Vagina (tissue), 2 donors: Measurements from ENCODE around the gene CCNE1. TPM values are rescaled to one million over a fixed set of nuclear protein-coding genes. Genes with fewer than 3 reads are reported as not detected.

Experiments
- DNase-seq, 2 donors: peaks; one replicate each; pipeline ENCODE4 v3.0.0-alpha.2; 2017; ENCODE audit errors: extremely low spot score in 2 of 2
- H3K27ac ChIP-seq: fragments of 200-600 bp; sonication (generic); one replicate; pipeline ENCODE4 v1.5.1; 2019
- H3K27me3 ChIP-seq: fragments of 200-600 bp; sonication (generic); one replicate; pipeline ENCODE4 v1.5.1; 2019
- H3K36me3 ChIP-seq, 2 donors: fragments of 200-600 bp; sonication (generic); one replicate each; pipeline ENCODE4 v1.5.1; 2017 to 2019
- H3K4me1 ChIP-seq: fragments of 200-600 bp; sonication (generic); one replicate; pipeline ENCODE4 v1.5.1; 2019
- H3K4me3 ChIP-seq, 2 donors: fragments of 200-600 bp; sonication (generic); 1 replicate in 1 of 2; 2 replicates in 1 of 2; pipeline ENCODE4 v1.5.1; 2016 to 2019
- H3K9me3 ChIP-seq: fragments of 200-600 bp; sonication (generic); one replicate; pipeline ENCODE4 v1.5.1; 2019
- POLR2A ChIP-seq, 2 donors: fragments of 450-650 bp; IDR thresholded peaks; one replicate each; pipeline ENCODE4 v1.6.1; 2017; ENCODE audit warnings: antibody characterized with exemption in 2 of 2, mild to moderate bottlenecking in 2 of 2, moderate library complexity in 2 of 2
- POLR2AphosphoS5 ChIP-seq, 2 donors: sonication (generic); formaldehyde crosslinking; IDR thresholded peaks; one replicate each; pipeline ENCODE4 v1.9.0; 2017; ENCODE audit warnings: antibody characterized with exemption in 2 of 2, mild to moderate bottlenecking in 2 of 2, low read depth in 1 of 2; ENCODE audit not compliant: insufficient read depth in 1 of 2
- intact Hi-C: fragments of 100-400 bp; cut with DNase I; formaldehyde crosslinking; loops from one replicate; pipeline ENCODE4 v1.15.1; 2023
- total RNA-seq: library from RNA; depleted of rRNA; stranded (reverse); fragments of >200 nt; gene quantifications from one replicate; pipeline ENCODE4 v1.2.3, GENCODE V29; 2016
- TF ChIP-seq, protein P1 (sequence below), 3 experiments: fragments of 450-650 bp in 2 of 3; fragments of 200-600 bp in 1 of 3; sonication (generic) in 1 of 3; IDR thresholded peaks; one replicate each; pipeline ENCODE4 v1.5.1; 2017 to 2019; ENCODE audit warnings: antibody characterized with exemption in 3 of 3, mild to moderate bottlenecking in 2 of 3, moderate library complexity in 2 of 3

Gene CCNE1
- total RNA-seq, 1 donor from 2014 or later = 3.2 TPM

DNA sequence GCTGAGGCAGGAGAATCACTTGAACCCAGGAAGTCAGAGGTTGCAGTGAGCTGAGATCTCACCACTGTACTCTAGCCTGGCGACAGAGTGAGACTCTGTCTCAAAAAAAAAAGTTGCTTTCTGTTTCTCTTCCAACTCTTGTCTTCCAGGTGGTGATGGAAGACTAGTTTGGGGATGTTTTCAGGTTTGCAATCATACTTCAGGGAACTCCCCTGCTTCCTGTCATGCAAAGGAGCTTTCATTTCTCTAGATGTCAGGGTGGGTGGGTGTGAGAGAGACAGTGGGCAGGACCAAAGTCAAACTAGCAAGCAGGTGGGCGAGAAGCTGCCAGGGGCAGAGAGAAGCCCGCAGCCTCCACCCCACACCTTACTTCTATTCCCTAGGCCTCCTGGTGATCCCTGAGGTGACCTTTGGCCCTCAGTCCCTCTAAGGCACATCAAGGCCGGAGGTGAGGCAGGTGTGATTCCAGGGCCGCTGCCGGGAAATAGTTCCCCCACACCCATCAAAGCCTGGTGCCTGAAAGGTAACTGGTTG lies 25.7 kb downstream of the CCNE1 start:
- Histone ChIP-seq H3K4me3 (no peak overlapping the region), H3K27ac (no peak overlapping the region), H3K4me1 (no peaks in the 10 kb centered on the region), H3K36me3 (no peaks in the 10 kb centered on the region), H3K27me3 (no peaks in the 10 kb centered on the region), H3K9me3 (no peaks in the 10 kb centered on the region)
- no peak for TF ChIP-seq POLR2AphosphoS5 (IDR thresholded peaks at IDR 0.05; ENCODE audit: insufficient read depth in 1 of 2, low read depth in 1 of 2)
- TF ChIP-seq, protein P1, sequence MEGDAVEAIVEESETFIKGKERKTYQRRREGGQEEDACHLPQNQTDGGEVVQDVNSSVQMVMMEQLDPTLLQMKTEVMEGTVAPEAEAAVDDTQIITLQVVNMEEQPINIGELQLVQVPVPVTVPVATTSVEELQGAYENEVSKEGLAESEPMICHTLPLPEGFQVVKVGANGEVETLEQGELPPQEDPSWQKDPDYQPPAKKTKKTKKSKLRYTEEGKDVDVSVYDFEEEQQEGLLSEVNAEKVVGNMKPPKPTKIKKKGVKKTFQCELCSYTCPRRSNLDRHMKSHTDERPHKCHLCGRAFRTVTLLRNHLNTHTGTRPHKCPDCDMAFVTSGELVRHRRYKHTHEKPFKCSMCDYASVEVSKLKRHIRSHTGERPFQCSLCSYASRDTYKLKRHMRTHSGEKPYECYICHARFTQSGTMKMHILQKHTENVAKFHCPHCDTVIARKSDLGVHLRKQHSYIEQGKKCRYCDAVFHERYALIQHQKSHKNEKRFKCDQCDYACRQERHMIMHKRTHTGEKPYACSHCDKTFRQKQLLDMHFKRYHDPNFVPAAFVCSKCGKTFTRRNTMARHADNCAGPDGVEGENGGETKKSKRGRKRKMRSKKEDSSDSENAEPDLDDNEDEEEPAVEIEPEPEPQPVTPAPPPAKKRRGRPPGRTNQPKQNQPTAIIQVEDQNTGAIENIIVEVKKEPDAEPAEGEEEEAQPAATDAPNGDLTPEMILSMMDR (IDR thresholded peaks at IDR 0.05) = no peak
- TF ChIP-seq POLR2A (IDR thresholded peaks at IDR 0.05) = no peak
- intact Hi-C loops = no loop called here
- DNase-seq = no peak

DNA sequence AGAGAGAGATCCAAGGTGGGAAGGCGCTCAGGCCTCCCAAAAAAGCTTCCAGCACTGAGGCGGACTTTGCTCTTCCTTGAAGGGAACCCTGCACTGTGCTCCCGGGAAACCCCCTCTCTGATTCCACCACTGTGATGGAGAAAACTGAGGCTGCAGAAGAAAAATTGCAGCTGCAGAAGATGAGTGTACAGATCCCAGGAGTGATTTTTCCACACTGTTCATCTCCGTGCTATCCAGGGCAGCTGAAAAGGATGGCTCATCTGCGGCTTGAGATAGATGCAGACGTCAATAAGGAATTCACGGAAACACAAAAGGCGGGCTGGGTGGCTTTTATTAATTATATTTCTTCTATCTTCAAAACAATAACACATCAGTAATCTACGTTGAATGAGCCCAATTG lies 26.2 kb downstream of the CCNE1 start:
- Histone ChIP-seq H3K27me3 (no peaks in the 10 kb centered on the region), H3K36me3 (no peaks in the 10 kb centered on the region), H3K4me3 (no peak overlapping the region), H3K27ac (no peak overlapping the region), H3K4me1 (peaks cover 3% of the 10 kb centered on the region), H3K9me3 (no peaks in the 10 kb centered on the region)
- TF ChIP-seq POLR2A (IDR thresholded peaks at IDR 0.05) (no peak), POLR2AphosphoS5 (IDR thresholded peaks at IDR 0.05; ENCODE audit: insufficient read depth in 1 of 2, low read depth in 1 of 2) (no peak)
- TF ChIP-seq, protein P1 (IDR thresholded peaks at IDR 0.05) = no peak
- no peak for DNase-seq
- intact Hi-C loops = no loop called here

DNA sequence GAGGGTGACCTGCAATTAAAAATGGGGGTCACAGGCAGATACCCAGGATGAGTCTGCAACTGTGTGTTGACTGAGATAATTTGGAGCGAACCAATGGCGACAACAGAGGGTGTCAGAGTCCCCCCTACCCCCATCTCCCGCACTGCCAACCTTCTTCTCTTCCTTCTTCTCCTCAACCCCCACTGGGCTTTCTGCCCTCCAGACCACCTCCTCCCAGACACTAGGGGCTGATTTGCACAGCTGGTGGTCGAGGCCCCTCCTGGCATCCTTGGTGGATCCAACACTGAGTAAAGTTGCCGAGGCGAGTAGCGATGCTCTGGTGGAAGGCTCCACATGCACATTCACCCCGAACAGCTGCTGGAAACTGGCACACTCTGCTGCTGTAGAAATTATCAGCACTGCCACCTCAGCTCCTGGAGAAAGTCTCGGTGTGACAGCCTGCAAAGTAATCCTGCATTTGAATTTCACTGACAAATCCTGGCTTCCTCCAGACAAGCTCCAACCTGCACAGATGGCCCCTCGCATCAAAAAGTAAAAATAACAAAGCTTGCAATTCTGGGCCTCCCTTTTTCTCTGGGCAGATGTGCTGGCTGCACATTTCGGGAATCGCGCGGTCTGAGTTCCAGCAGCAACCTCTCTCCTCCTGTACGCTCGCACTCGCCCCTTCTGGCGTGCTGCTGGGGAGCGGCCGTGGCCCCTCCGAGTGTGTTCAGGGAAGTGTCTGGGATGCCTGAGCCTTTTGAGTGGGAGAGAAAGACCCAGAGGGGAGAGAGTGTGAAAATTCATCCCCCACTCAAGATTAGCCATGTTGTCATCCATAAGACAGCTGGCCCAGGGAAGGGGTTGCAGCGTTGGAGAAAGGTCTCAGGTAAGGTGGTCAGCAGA lies 28.5 kb downstream of the CCNE1 start:
- Histone ChIP-seq H3K27ac (no peak overlapping the region), H3K4me1 (peaks cover 17% of the 10 kb centered on the region), H3K27me3 (no peaks in the 10 kb centered on the region), H3K4me3 (no peak overlapping the region), H3K9me3 (no peaks in the 10 kb centered on the region), H3K36me3 (no peaks in the 10 kb centered on the region)
- no peak for DNase-seq
- intact Hi-C loops = no loop called here
- TF ChIP-seq, protein P1 (IDR thresholded peaks at IDR 0.05) = no peak
- TF ChIP-seq POLR2AphosphoS5 (IDR thresholded peaks at IDR 0.05; ENCODE audit: insufficient read depth in 1 of 2, low read depth in 1 of 2) (no peak), POLR2A (IDR thresholded peaks at IDR 0.05) (no peak)

DNA sequence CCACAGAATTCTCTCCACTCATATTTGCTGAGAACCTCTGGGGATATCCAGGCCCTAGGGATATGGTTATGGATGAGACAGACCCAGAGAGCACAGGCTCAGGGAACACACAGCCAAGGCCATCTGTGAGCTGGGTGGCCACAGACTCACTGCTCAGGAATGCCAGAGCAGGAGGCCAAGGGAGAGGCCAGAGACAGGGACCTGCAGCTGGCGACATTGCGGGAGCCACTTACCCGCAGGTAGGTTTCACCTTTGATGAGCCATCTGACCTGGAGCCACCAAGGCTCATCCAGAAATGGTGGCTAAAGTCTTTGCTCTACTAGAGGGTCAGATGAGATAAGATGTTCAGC lies 29.4 kb downstream of the CCNE1 start:
- no peaks in the 10 kb centered on the region for H3K27me3 ChIP-seq
- H3K36me3 ChIP-seq = no peaks in the 10 kb centered on the region
- H3K27ac ChIP-seq = no peak overlapping the region
- H3K9me3 ChIP-seq = no peaks in the 10 kb centered on the region
- peaks cover 25% of the 10 kb centered on the region for H3K4me1 ChIP-seq
- intact Hi-C loops = no loop called here
- TF ChIP-seq, protein P1 (IDR thresholded peaks at IDR 0.05) = no peak
- TF ChIP-seq POLR2A (IDR thresholded peaks at IDR 0.05) (no peak), POLR2AphosphoS5 (IDR thresholded peaks at IDR 0.05; ENCODE audit: insufficient read depth in 1 of 2, low read depth in 1 of 2) (no peak)
- no peak for DNase-seq
- no peak overlapping the region for H3K4me3 ChIP-seq
